Stomach (tissue), 4 donors: Measurements from ENCODE around the gene EML2.

Experiments
- CTCF ChIP-seq, 7 experiments: fragments of 450-650 bp in 4 of 7; fragments of 200-600 bp in 3 of 7; sonication (generic) in 3 of 7; IDR thresholded peaks; one replicate each; pipeline ENCODE4 v1.5.1; 2016 to 2019; ENCODE audit warnings: antibody characterized with exemption in 7 of 7, control low read depth in 2 of 7, mild to moderate bottlenecking in 1 of 7
- POLR2A ChIP-seq, 4 donors: fragments of 450-650 bp; IDR thresholded peaks; one replicate each; pipeline ENCODE4 v1.6.1; 2016; ENCODE audit warnings: antibody characterized with exemption in 4 of 4, control low read depth in 2 of 4, mild to moderate bottlenecking in 1 of 4, moderate library complexity in 1 of 4

GRCh38 chr19:45676851-45677263 lies 37.7 kb upstream of the EML2 start:
- TF ChIP-seq POLR2A (IDR thresholded peaks at IDR 0.05) (no peak), CTCF (IDR thresholded peaks at IDR 0.05) (no peak)
